Transverse colon (tissue), 4 donors: ENCODE measurements around the gene ZRANB3. TPM values are rescaled to one million over a fixed set of nuclear protein-coding genes. Genes with fewer than 3 reads are reported as not detected.

Source experiments
- DNase-seq: peaks from one replicate; pipeline ENCODE4 v3.0.0-alpha.2; 2019
- H3K27ac ChIP-seq, 4 donors: fragments of 200-600 bp; sonication (generic); 2 replicates each; pipeline ENCODE4 v1.5.1; 2016 to 2018; ENCODE audit warnings: inconsistent platforms in 4 of 4
- H3K27me3 ChIP-seq: fragments of 200-600 bp; sonication (generic); 2 replicates; pipeline ENCODE4 v1.5.1; 2017; ENCODE audit warnings: inconsistent platforms
- H3K36me3 ChIP-seq, 4 donors: fragments of 200-600 bp; sonication (generic); 2 replicates each; pipeline ENCODE4 v1.5.1; 2017 to 2019; ENCODE audit warnings: inconsistent platforms in 4 of 4
- H3K4me1 ChIP-seq, 4 donors: fragments of 200-600 bp; sonication (generic); 2 replicates each; pipeline ENCODE4 v1.5.1; 2017 to 2020; ENCODE audit warnings: inconsistent platforms in 4 of 4
- H3K4me3 ChIP-seq, 4 donors: fragments of 200-600 bp; sonication (generic); 1 replicate in 1 of 4; 2 replicates in 3 of 4; pipeline versions ENCODE4 v1.5.1 to v1.6.1; 2017 to 2019; ENCODE audit warnings: inconsistent platforms in 4 of 4
- H3K9me3 ChIP-seq, 2 donors: fragments of 200-600 bp; sonication (generic); 2 replicates each; pipeline ENCODE4 v1.5.1; 2017 to 2019; ENCODE audit warnings: inconsistent platforms in 2 of 2
- EP300 ChIP-seq: sonication (generic); formaldehyde crosslinking; IDR thresholded peaks from one replicate; pipeline ENCODE4 v1.6.1; 2017; ENCODE audit warnings: antibody characterized with exemption, low read depth
- POLR2A ChIP-seq: fragments of 450-650 bp; IDR thresholded peaks from one replicate; pipeline ENCODE4 v1.6.1; 2016; ENCODE audit warnings: antibody characterized with exemption, mild to moderate bottlenecking, moderate library complexity
- POLR2AphosphoS5 ChIP-seq, 3 donors: sonication (generic); formaldehyde crosslinking; IDR thresholded peaks; one replicate each; pipeline ENCODE4 v1.6.1; 2016; ENCODE audit warnings: antibody characterized with exemption in 3 of 3
- WGBS, 2 donors: methylation state at CpG; one replicate each; pipeline ENCODE4 v1.1.5; 2018; ENCODE audit warnings: low coverage in 1 of 2; 5-methylcytosine and 5-hydroxymethylcytosine counted together
- in situ Hi-C, 4 donors: fragments of 200-750 bp; cut with MboI; loops; one replicate each; pipeline versions ENCODE4 v1.15.0 to v1.15.1; 2017; ENCODE audit warnings: low sequenced_read_pairs in 3 of 4, low pct_ligation_motif_present in 1 of 4, low pct_unique_long_range_greater_than_20kb in 1 of 4
- intact Hi-C: fragments of 100-400 bp; cut with DNase I; formaldehyde crosslinking; loops from one replicate; pipeline ENCODE4 v1.15.1; 2023; ENCODE audit warnings: low total_unique reads
- total RNA-seq, 4 donors: library from RNA; depleted of rRNA; stranded (reverse); fragments of >200 nt; gene quantifications; one replicate each; pipeline ENCODE4 v1.1.0, GENCODE V29; 2016
- TF ChIP-seq, protein P1 (sequence below), 5 experiments: fragments of 200-600 bp in 3 of 5; fragments of 450-650 bp in 2 of 5; sonication (generic) in 3 of 5; IDR thresholded peaks; 1 replicate in 2 of 5; 2 replicates in 3 of 5; pipeline ENCODE4 v1.5.1; 2016 to 2017; ENCODE audit warnings: antibody characterized with exemption in 5 of 5, inconsistent platforms in 3 of 5, mild to moderate bottlenecking in 2 of 5, moderate library complexity in 1 of 5

The ZRANB3 gene
- total RNA-seq, 4 donors from 2014 or later, result 0.37 to 3.0 (median 1.6) TPM

DNA sequence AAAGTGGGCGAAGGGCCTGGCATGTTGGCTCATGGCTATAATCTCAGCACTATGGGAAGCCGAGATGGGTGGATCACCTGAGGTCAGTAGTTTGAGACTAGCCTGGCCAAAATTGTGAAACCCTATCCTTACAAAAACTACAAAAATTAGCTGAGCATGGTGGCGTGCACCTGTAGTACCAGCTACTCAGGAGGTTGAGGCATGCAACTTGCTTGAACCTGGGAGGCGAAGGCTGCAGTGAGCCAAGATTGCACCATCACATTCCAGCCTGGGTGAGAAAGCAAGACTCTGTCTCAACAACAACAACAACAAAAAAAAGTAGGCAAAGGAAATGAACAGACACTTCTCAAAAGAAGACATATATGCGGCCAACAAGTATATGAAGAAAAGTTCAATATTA, 282.4 kb downstream of the ZRANB3 start:
- no peak for DNase-seq
- peaks cover 0 to 5% (median 0%) of the 10 kb centered on the region in 4 donors for H3K4me1 ChIP-seq
- intact Hi-C loops, result no loop called here
- H3K27me3 ChIP-seq, result no peaks in the 10 kb centered on the region
- in situ Hi-C loops, result no loop called here
- 90 to 97% methylated on average over 4 to 5 of the region's 5 CpGs for WGBS, 2 donors
- TF ChIP-seq, protein P1, sequence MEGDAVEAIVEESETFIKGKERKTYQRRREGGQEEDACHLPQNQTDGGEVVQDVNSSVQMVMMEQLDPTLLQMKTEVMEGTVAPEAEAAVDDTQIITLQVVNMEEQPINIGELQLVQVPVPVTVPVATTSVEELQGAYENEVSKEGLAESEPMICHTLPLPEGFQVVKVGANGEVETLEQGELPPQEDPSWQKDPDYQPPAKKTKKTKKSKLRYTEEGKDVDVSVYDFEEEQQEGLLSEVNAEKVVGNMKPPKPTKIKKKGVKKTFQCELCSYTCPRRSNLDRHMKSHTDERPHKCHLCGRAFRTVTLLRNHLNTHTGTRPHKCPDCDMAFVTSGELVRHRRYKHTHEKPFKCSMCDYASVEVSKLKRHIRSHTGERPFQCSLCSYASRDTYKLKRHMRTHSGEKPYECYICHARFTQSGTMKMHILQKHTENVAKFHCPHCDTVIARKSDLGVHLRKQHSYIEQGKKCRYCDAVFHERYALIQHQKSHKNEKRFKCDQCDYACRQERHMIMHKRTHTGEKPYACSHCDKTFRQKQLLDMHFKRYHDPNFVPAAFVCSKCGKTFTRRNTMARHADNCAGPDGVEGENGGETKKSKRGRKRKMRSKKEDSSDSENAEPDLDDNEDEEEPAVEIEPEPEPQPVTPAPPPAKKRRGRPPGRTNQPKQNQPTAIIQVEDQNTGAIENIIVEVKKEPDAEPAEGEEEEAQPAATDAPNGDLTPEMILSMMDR (IDR thresholded peaks at IDR 0.05), result no peak
- peaks cover 0 to 6% of the 10 kb centered on the region in 2 donors for H3K9me3 ChIP-seq
- H3K36me3 ChIP-seq, result no peaks in the 10 kb centered on the region
- H3K27ac ChIP-seq, result no peak overlapping the region
- no peak overlapping the region for H3K4me3 ChIP-seq

DNA sequence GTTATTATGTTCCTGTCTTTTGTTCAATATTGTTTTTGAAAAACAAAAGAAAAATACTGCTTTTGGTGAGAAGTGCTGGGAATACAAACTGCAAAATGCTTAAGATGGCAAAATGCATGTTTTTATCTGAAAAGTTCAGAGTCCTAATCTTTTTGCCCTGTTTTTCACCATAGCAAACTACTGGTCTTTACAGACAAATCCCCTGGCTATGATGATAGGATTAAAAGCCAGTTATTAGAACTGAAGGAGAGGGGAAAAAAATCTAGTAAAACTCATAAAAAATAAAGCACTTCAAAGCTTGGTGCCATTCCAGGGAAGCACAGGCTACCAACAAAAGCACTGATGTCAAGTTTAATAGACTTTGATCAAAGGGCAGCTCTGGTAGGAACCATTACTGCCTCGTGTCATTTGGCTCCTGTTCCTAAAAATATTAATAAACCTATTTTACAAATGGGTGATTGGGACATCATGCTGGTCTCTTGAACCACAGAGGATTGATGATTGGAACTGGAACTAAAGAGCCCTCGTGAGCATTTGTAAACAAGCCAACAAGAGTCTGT, 284.2 kb downstream of the ZRANB3 start:
- peaks cover 0 to 6% of the 10 kb centered on the region in 2 donors for H3K9me3 ChIP-seq
- peaks cover 0 to 5% (median 0%) of the 10 kb centered on the region in 4 donors for H3K4me1 ChIP-seq
- intact Hi-C loops, result no loop called here
- no peaks in the 10 kb centered on the region for H3K36me3 ChIP-seq
- no peak overlapping the region for H3K4me3 ChIP-seq
- WGBS, 2 donors, result 29 to 49% methylated on average over 1 to 2 of the region's 2 CpGs
- DNase-seq, result no peak
- TF ChIP-seq POLR2A, result no peak
- TF ChIP-seq POLR2AphosphoS5 (IDR thresholded peaks at IDR 0.05), result no peak
- TF ChIP-seq, protein P1 (IDR thresholded peaks at IDR 0.05), result no peak
- no peak for TF ChIP-seq EP300
- in situ Hi-C loops, result no loop called here
- no peaks in the 10 kb centered on the region for H3K27me3 ChIP-seq
- H3K27ac ChIP-seq, result no peak overlapping the region

DNA sequence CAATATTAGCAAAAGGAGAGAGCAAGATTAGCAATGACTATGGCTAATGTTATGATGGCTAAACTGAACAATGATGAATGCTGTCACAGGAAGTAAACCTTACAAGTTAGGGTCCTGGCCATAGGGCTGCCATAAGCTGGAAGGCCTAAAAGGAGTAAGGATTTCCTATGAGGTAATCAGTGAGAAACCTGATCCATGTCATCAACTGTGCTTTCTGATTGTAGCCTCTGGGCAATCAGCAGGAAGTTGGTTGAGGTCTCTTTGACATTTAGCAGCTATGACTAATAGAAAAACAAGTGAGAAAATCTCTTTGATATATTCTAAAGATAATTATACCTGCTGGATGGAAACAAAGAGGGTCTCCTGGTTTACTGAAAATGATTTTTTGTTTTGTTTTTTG, 285.9 kb downstream of the ZRANB3 start:
- H3K9me3 ChIP-seq, result peaks cover 0 to 2% of the 10 kb centered on the region in 2 donors
- in situ Hi-C loops, result no loop called here
- no peak overlapping the region for H3K27ac ChIP-seq
- TF ChIP-seq, protein P1 (IDR thresholded peaks at IDR 0.05), result no peak
- TF ChIP-seq EP300 (no peak), POLR2A (no peak), POLR2AphosphoS5 (IDR thresholded peaks at IDR 0.05) (no peak)
- H3K27me3 ChIP-seq, result no peaks in the 10 kb centered on the region
- intact Hi-C loops, result no loop called here
- H3K4me1 ChIP-seq, result peaks cover 0 to 5% (median 0%) of the 10 kb centered on the region in 4 donors
- no peak overlapping the region for H3K4me3 ChIP-seq
- no peak for DNase-seq
- H3K36me3 ChIP-seq, result no peaks in the 10 kb centered on the region

DNA sequence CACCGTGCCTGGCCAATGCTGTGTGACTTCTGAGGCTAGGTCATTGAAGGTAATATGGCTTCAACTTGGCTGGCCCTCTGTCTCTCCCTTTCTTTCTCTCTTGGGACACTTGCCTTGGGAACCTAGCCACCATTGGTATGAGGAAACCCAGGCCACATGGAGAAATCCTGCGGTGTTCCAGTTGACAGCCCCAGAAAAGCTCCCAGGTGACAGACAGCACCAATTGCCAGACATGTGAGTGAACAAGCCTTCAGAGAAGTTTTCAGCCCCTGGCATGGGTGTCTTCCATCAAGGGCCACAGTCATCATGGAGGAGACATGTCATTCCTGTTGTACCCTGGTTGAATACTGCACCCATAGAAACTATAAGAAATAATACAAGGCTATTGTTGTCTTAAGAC, 292.4 kb downstream of the ZRANB3 start:
- Histone ChIP-seq H3K4me3 (no peak overlapping the region), H3K27me3 (no peaks in the 10 kb centered on the region), H3K9me3 (no peaks in the 10 kb centered on the region), H3K27ac (no peak overlapping the region), H3K4me1 (no peaks in the 10 kb centered on the region), H3K36me3 (no peaks in the 10 kb centered on the region)
- DNase-seq, result no peak
- in situ Hi-C loops, result no loop called here
- 100% methylated on average over 2 of the region's 2 CpGs; no CpG with 5 or more reads in 1 of the 2 donors for WGBS, 2 donors
- TF ChIP-seq EP300 (no peak), POLR2AphosphoS5 (IDR thresholded peaks at IDR 0.05) (no peak), POLR2A (no peak)
- TF ChIP-seq, protein P1 (IDR thresholded peaks at IDR 0.05), result no peak
- intact Hi-C loops, result no loop called here
